ENCODE results near the gene RAD23A.

RAD23A gene

GRCh38 chr19:12984143-12984627, 38.5 kb downstream of the RAD23A start (continued):
- no peak for TF ChIP-seq PRDM6 (tag by site-specific recombination; IDR thresholded peaks at IDR 0.05)
- TF ChIP-seq BCL11A (tag by site-specific recombination; IDR thresholded peaks at IDR 0.05; ENCODE audit: low read depth), result no peak
- no peak for TF ChIP-seq KLF8 (tag by site-specific recombination; IDR thresholded peaks at IDR 0.05)
- TF ChIP-seq SP7 (tag by site-specific recombination; IDR thresholded peaks at IDR 0.05), result no peak
- no peak for TF ChIP-seq ZBTB6 (tag by site-specific recombination; IDR thresholded peaks at IDR 0.05)
- TF ChIP-seq ZNF558 (tag by site-specific recombination; IDR thresholded peaks at IDR 0.05), result no peak
- TF ChIP-seq ZNF747 (tag by site-specific recombination; IDR thresholded peaks at IDR 0.05), result 0 out of 2 replicates have a peak, but pooled peaks have one; percentile 11
- no peak for TF ChIP-seq ZFP69B (tag by site-specific recombination; IDR thresholded peaks at IDR 0.05)
- TF ChIP-seq ZNF529 (tag by site-specific recombination; IDR thresholded peaks at IDR 0.05; ENCODE audit: insufficient replicate concordance), result no peak
- TF ChIP-seq ZNF621 (tag by site-specific recombination; IDR thresholded peaks at IDR 0.05), result peak; percentile 81; the same call in 1 of the 2 replicates
- no peak for TF ChIP-seq ZNF416 (tag by site-specific recombination; IDR thresholded peaks at IDR 0.05)
- no peak for TF ChIP-seq ZNF792 (tag by site-specific recombination; IDR thresholded peaks at IDR 0.05)
- TF ChIP-seq SCRT1 (tag by site-specific recombination; IDR thresholded peaks at IDR 0.05; ENCODE audit: borderline replicate concordance), result no peak
- TF ChIP-seq ZXDB (tag by site-specific recombination; IDR thresholded peaks at IDR 0.05), result no peak
- TF ChIP-seq ZNF530 (tag by site-specific recombination; IDR thresholded peaks at IDR 0.05; ENCODE audit: low read depth), result no peak
- TF ChIP-seq ZBTB26 (tag by site-specific recombination; optimal IDR thresholded peaks at IDR 0.05), result no peak
- no peak for TF ChIP-seq ZNF221 (tag by site-specific recombination; IDR thresholded peaks at IDR 0.05; ENCODE audit: borderline replicate concordance)
- no peak for TF ChIP-seq ZNF624 (tag by site-specific recombination; IDR thresholded peaks at IDR 0.05)
- TF ChIP-seq HOXD13 (CRISPR knock-in tag; IDR thresholded peaks at IDR 0.05; ENCODE audit: borderline replicate concordance), result no peak
- TF ChIP-seq ZSCAN30 (tag by site-specific recombination; IDR thresholded peaks at IDR 0.05), result no peak
- TF ChIP-seq GLIS2 (tag by site-specific recombination; IDR thresholded peaks at IDR 0.05), result no peak
- TF ChIP-seq ZNF10 (tag by site-specific recombination; IDR thresholded peaks at IDR 0.05), result no peak
- no peak for TF ChIP-seq ZNF274 (IDR thresholded peaks at IDR 0.05; ENCODE audit: low read length)
- peak; percentile 75 for TF ChIP-seq ZNF274 (tag by site-specific recombination; IDR thresholded peaks at IDR 0.05; ENCODE audit: borderline replicate concordance)
- no peak for TF ChIP-seq ZNF48 (tag by site-specific recombination; IDR thresholded peaks at IDR 0.05)
- TF ChIP-seq ZNF175 (tag by site-specific recombination; IDR thresholded peaks at IDR 0.05), result peak; percentile 38; the same call in 1 of the 2 replicates
- no peak for TF ChIP-seq ZNF157 (tag by site-specific recombination; IDR thresholded peaks at IDR 0.05)
- TF ChIP-seq ZNF571 (tag by site-specific recombination; IDR thresholded peaks at IDR 0.05), result no peak
- TF ChIP-seq RBAK (tag by site-specific recombination; IDR thresholded peaks at IDR 0.05), result no peak
- no peak; the same call in 1 of the 2 replicates for TF ChIP-seq ZSCAN18 (tag by site-specific recombination; IDR thresholded peaks at IDR 0.05)
- TF ChIP-seq PRDM4 (tag by site-specific recombination; IDR thresholded peaks at IDR 0.05), result no peak

Measured in HEK293 (cell line).